CD4-positive, alpha-beta T cell (primary cell): ENCODE results near the gene IL10. TPM values are rescaled to one million over a fixed set of nuclear protein-coding genes. Genes with fewer than 3 reads are reported as not detected.
A peak's percentile ranks its signal among the peaks of the same experiment; 100 is the strongest.

Experiments
- ATAC-seq: fragments of 200-7000 bp; cut with Tn5 transposase; one replicate; pipeline ENCODE4 v1.10.0; 2022; ENCODE audit warnings: mild to moderate bottlenecking; ENCODE audit not compliant: poor library complexity
- CTCF ChIA-PET: fragments of 350-600 bp; sonication (Branson Sonifier 250); formaldehyde crosslinking; loops from one replicate; lab custom pipeline; 2021; ENCODE audit warnings: antibody characterized with exemption, inconsistent platforms; lab: Charles Lee
- POLR2A ChIA-PET: fragments of 350-600 bp; sonication (Branson Sonifier 250); formaldehyde crosslinking; loops from one replicate; lab custom pipeline; 2021; ENCODE audit warnings: antibody characterized with exemption, inconsistent platforms; lab: Charles Lee
- DNase-seq, 14 experiments: peaks; one replicate each; pipeline ENCODE4 v3.0.0-alpha.2; 2013 to 2020; ENCODE audit warnings: mixed read lengths in 2 of 14
- H3K27ac ChIP-seq, 2 donors: one replicate each; pipeline versions ENCODE4 v1.5.1 to v1.7.0; 2013; ENCODE audit warnings: low read length in 2 of 2, low read depth in 1 of 2, mild to moderate bottlenecking in 1 of 2
- H3K27me3 ChIP-seq, 2 experiments: 1 replicate in 1 of 2; 2 replicates in 1 of 2; pipeline versions ENCODE4 v1.6.1 to v1.7.0; 2013; ENCODE audit warnings: low read length in 2 of 2, control low read depth in 1 of 2, mild to moderate bottlenecking in 1 of 2, moderate library complexity in 1 of 2; ENCODE audit not compliant: insufficient read depth in 2 of 2, control insufficient read depth in 1 of 2
- H3K36me3 ChIP-seq: one replicate; pipeline ENCODE4 v1.6.1; 2013; ENCODE audit warnings: low read length, control low read depth; ENCODE audit not compliant: insufficient read depth
- H3K4me1 ChIP-seq: one replicate; pipeline ENCODE4 v1.6.1; 2013; ENCODE audit warnings: low read length, control low read depth; ENCODE audit not compliant: insufficient read depth
- H3K4me3 ChIP-seq: one replicate; pipeline ENCODE4 v1.5.1; 2013; ENCODE audit warnings: mild to moderate bottlenecking, low read length, moderate library complexity
- H3K9me3 ChIP-seq, 2 experiments: 1 replicate in 1 of 2; 2 replicates in 1 of 2; pipeline versions ENCODE4 v1.6.1 to v1.7.0; 2013; ENCODE audit warnings: low read length in 2 of 2, mild to moderate bottlenecking in 2 of 2, control low read depth in 1 of 2, moderate library complexity in 1 of 2; ENCODE audit not compliant: control insufficient read depth in 1 of 2, insufficient read depth in 1 of 2
- H3K27ac Mint-ChIP-seq: one replicate; pipeline ENCODE4 v1.8.0; 2020; ENCODE audit warnings: mixed read lengths
- H3K27me3 Mint-ChIP-seq: one replicate; pipeline ENCODE4 v1.8.0; 2021; ENCODE audit warnings: mixed read lengths
- H3K36me3 Mint-ChIP-seq: one replicate; pipeline ENCODE4 v1.8.0; 2021; ENCODE audit warnings: low read depth, mixed read lengths
- H3K4me1 Mint-ChIP-seq: one replicate; pipeline ENCODE4 v1.8.0; 2021; ENCODE audit warnings: low read depth, mixed read lengths
- H3K4me3 Mint-ChIP-seq: one replicate; pipeline ENCODE4 v1.8.0; 2020; ENCODE audit warnings: mild to moderate bottlenecking, mixed read lengths
- H3K9me3 Mint-ChIP-seq: one replicate; pipeline ENCODE4 v1.8.0; 2020; ENCODE audit warnings: mixed read lengths
- intact Hi-C, 2 experiments: fragments of 100-400 bp; cut with DNase I in 1 of 2; cut with micrococcal nuclease in 1 of 2; formaldehyde crosslinking; loops; one replicate each; pipeline versions ENCODE4 v1.15.1 to v1.9.0; 2023 to 2025; cut with DNase I, micrococcal nuclease
- total RNA-seq, 174 experiments: library from RNA in 2 of 174; stranded (reverse) in 2 of 174; gene quantifications; one replicate each; pipeline ENCODE4 v1.2.3 and lab custom pipeline; 2021 to 2026
- TF ChIP-seq, protein P1 (sequence below): fragments of 200-600 bp; IDR thresholded peaks from one replicate; pipeline ENCODE4 v1.8.0; 2022; ENCODE audit warnings: antibody characterized with exemption, mild to moderate bottlenecking

IL10 gene
- total RNA-seq, 2 experiments from 2014 or later: 0.27 to 0.87 TPM

DNA sequence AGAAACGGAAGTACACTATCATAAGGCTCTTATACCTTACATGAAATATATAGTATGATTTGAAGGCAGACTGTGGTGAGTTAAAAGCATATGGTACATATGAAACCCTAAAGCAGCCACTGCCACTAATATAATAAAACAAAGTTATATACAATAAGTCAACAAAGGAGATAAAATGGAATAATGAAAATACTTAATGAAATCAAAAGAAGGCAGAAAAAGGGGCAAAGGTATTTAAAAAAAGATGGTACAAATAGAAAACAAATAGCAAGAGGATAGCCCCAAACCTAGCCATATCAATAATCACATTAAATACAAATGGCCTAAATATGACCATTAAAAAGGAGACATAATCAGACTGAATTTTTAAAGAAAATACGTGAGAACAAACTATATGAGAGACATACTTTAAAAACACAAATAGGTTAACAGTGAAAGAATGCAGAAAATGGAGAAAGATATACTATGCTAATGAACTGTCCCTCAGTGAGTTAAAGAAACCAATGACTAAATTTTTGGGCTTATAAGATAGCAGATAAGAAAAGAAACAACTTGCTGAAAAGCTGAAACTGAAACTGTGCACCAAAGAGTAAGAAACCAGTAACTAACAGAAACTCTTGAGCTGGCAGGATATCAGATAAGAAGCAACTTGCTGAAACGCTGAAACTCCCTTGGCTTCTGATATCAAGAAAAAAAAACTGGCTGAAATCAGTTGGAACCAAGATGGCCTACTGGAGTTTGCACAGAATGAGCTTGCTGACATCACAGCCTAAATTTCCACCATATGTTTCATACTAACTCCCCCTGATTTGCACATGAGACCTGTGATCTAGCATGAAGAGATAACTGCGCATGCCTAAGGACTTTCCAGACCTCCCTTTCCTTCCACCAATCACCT lies 44.3 kb upstream of the IL10 start:
- peak in 3 of 14 experiments; percentile 77 to 80 (median 77) for DNase-seq
- no peaks in the 10 kb centered on the region for H3K36me3 Mint-ChIP-seq
- TF ChIP-seq, protein P1, sequence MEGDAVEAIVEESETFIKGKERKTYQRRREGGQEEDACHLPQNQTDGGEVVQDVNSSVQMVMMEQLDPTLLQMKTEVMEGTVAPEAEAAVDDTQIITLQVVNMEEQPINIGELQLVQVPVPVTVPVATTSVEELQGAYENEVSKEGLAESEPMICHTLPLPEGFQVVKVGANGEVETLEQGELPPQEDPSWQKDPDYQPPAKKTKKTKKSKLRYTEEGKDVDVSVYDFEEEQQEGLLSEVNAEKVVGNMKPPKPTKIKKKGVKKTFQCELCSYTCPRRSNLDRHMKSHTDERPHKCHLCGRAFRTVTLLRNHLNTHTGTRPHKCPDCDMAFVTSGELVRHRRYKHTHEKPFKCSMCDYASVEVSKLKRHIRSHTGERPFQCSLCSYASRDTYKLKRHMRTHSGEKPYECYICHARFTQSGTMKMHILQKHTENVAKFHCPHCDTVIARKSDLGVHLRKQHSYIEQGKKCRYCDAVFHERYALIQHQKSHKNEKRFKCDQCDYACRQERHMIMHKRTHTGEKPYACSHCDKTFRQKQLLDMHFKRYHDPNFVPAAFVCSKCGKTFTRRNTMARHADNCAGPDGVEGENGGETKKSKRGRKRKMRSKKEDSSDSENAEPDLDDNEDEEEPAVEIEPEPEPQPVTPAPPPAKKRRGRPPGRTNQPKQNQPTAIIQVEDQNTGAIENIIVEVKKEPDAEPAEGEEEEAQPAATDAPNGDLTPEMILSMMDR: no peak
- Histone ChIP-seq H3K4me3 (no peak overlapping the region), H3K27me3 (no peaks in the 10 kb centered on the region), H3K9me3 (peaks cover 0 to 6% of the 10 kb centered on the region in 2 experiments), H3K27ac (peak overlapping the region in 1 of 2 donors; percentile 61), H3K4me1 (peaks cover 7% of the 10 kb centered on the region), H3K36me3 (no peaks in the 10 kb centered on the region)
- H3K4me1 Mint-ChIP-seq: peaks cover 30% of the 10 kb centered on the region
- peaks cover 2% of the 10 kb centered on the region for H3K9me3 Mint-ChIP-seq
- ATAC-seq: peak; percentile 92
- ChIA-PET CTCF (interaction anchor here (0.6 to 2.2 kb wide), 5 partner anchors 10 to 117 kb away, joined by 3 to 7 read pairs (median 3); partner anchors contain the start of gene IL19), POLR2A (interaction anchor here (0.6 to 1.7 kb wide), 18 partner anchors 7 to 153 kb away, joined by 3 to 12 read pairs (median 4); partner anchors contain the start of gene FCMR)
- H3K27me3 Mint-ChIP-seq: no peaks in the 10 kb centered on the region
- peak overlapping the region; percentile 79 for H3K27ac Mint-ChIP-seq
- intact Hi-C loops: no loop called here
- H3K4me3 Mint-ChIP-seq: peak overlapping the region; percentile 54

DNA sequence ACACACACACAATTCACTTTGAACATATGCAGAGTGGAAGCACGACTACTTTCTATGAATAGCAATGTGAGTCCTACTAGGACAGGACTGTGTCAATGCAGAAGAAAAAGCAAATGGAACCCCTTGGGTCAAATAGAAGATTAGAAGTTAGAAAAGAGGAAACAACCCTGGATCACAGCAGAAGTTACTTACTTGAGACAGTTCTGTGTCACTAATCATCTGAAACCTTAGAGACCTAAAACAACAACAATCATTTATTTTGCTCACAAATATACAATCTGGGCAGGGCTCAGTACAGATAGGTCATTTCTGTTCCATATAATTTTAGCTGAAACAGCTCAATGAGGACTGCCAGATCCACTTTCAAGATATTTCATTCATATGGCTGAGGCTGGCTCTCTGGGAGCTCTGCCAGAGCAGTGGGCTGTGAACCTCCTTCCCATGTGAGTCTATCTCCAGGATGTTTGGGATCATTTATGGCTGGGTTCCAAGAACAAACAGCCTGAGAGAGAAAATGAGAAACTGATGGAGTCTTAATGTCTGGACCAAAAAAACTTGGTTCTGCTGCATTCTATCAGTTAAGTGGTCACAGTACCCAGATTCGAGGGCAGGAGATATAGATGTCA lies 42.5 kb upstream of the IL10 start:
- H3K36me3 Mint-ChIP-seq: no peaks in the 10 kb centered on the region
- TF ChIP-seq, protein P1: no peak
- H3K27me3 ChIP-seq: no peaks in the 10 kb centered on the region
- H3K27me3 Mint-ChIP-seq: no peaks in the 10 kb centered on the region
- peaks cover 0 to 6% of the 10 kb centered on the region in 2 experiments for H3K9me3 ChIP-seq
- ChIA-PET POLR2A (interaction anchor here (0.6 to 1.2 kb wide), 3 partner anchors 31 to 91 kb away, joined by 3 to 5 read pairs (median 3); no protein-coding TSS in a partner anchor), CTCF (interaction anchor here (0.7 to 2.0 kb wide), 2 partner anchors 80 to 88 kb away, joined by 3 to 4 read pairs; no protein-coding TSS in a partner anchor)
- peaks cover 8% of the 10 kb centered on the region for H3K4me1 ChIP-seq
- no peaks in the 10 kb centered on the region for H3K36me3 ChIP-seq
- no peak overlapping the region for H3K27ac ChIP-seq
- peaks cover 2% of the 10 kb centered on the region for H3K9me3 Mint-ChIP-seq
- H3K4me3 Mint-ChIP-seq: no peak overlapping the region
- ATAC-seq (no peak), DNase-seq (no peak)
- H3K4me3 ChIP-seq: no peak overlapping the region
- peaks cover 30% of the 10 kb centered on the region for H3K4me1 Mint-ChIP-seq
- intact Hi-C loops: loop anchor here in 1 of 2 experiments (5.0 kb wide), 2 partner anchors 47 to 117 kb away; no protein-coding TSS in a partner anchor
- H3K27ac Mint-ChIP-seq: no peak overlapping the region

DNA sequence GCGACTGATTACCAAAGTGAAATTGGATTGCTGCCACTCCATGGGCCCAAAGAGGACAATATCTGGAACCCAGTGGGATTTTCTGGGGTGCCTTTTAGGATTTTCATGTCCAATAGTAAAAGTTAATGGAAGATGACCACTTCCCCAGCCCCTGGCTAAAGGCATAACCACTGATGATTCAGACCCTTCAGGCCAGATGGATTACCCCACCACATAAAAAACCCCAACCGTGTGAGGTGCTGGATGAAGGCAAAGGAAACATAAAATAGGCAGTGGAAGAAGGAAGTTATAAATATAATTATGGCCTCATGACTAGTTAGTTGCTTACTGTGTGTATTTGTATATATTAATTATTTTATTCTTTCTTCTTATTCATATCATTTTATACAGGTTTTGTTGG lies 40.2 kb upstream of the IL10 start:
- H3K27me3 ChIP-seq: no peaks in the 10 kb centered on the region
- H3K27ac ChIP-seq: no peak overlapping the region
- no peaks in the 10 kb centered on the region for H3K36me3 ChIP-seq
- ATAC-seq (no peak), DNase-seq (no peak)
- TF ChIP-seq, protein P1: no peak
- Mint-ChIP-seq H3K4me1 (peaks cover 48% of the 10 kb centered on the region), H3K36me3 (no peaks in the 10 kb centered on the region), H3K4me3 (no peak overlapping the region), H3K27me3 (no peaks in the 10 kb centered on the region), H3K9me3 (peaks cover 2% of the 10 kb centered on the region), H3K27ac (no peak overlapping the region)
- peaks cover 20% of the 10 kb centered on the region for H3K4me1 ChIP-seq
- ChIA-PET POLR2A (no interaction called here), CTCF (interaction anchor here (2.0 kb wide), 1 partner anchor 86 kb away, joined by 4 read pairs; no protein-coding TSS in a partner anchor)
- intact Hi-C loops: loop anchor here in 1 of 2 experiments (5.0 kb wide), 2 partner anchors 50 to 120 kb away; no protein-coding TSS in a partner anchor
- no peak overlapping the region for H3K4me3 ChIP-seq
- H3K9me3 ChIP-seq: peaks cover 0 to 6% of the 10 kb centered on the region in 2 experiments
